HepG2 (cell line): ENCODE results near the gene EIF5A. TPM values are rescaled to one million over a fixed set of nuclear protein-coding genes. Genes with fewer than 3 reads are reported as not detected.

ENCODE experiments used
- FOXP4 ChIP-seq: sonication (generic); formaldehyde crosslinking; IDR thresholded peaks from 2 replicates; pipeline ENCODE4 v1.4.0; 2020; ENCODE audit warnings: missing genetic modification reagents
- MEIS1 ChIP-seq: sonication (generic); formaldehyde crosslinking; IDR thresholded peaks from 2 replicates; pipeline ENCODE4 v1.9.0; 2021; ENCODE audit warnings: mild to moderate bottlenecking, missing genetic modification reagents, moderate library complexity, borderline replicate concordance
- MLXIP ChIP-seq: sonication (generic); formaldehyde crosslinking; IDR thresholded peaks from 2 replicates; pipeline ENCODE4 v1.9.0; 2021; ENCODE audit warnings: missing genetic modification reagents, borderline replicate concordance
- NFAT5 ChIP-seq: sonication (generic); formaldehyde crosslinking; IDR thresholded peaks from 2 replicates; pipeline ENCODE4 v1.4.0; 2020; ENCODE audit warnings: missing genetic modification reagents
- SAFB2 ChIP-seq: sonication (generic); formaldehyde crosslinking; IDR thresholded peaks from 2 replicates; pipeline ENCODE4 v1.5.1; 2020; ENCODE audit warnings: missing genetic modification reagents, low read depth, mild to moderate bottlenecking, borderline replicate concordance
- SETDB1 ChIP-seq: sonication (generic); formaldehyde crosslinking; IDR thresholded peaks from 2 replicates; pipeline ENCODE4 v1.5.1; 2020; ENCODE audit warnings: missing genetic modification reagents, mild to moderate bottlenecking, borderline replicate concordance
- SRY ChIP-seq: sonication (generic); formaldehyde crosslinking; IDR thresholded peaks from 2 replicates; pipeline ENCODE4 v1.8.0; 2022; ENCODE audit warnings: mild to moderate bottlenecking, missing genetic modification reagents
- TAF1 ChIP-seq: sonication (generic); formaldehyde crosslinking; IDR thresholded peaks from 2 replicates; pipeline ENCODE4 v1.4.0; 2020; ENCODE audit warnings: missing genetic modification reagents
- THAP8 ChIP-seq: sonication (generic); formaldehyde crosslinking; IDR thresholded peaks from 2 replicates; pipeline ENCODE4 v1.5.1; 2020; ENCODE audit warnings: missing genetic modification reagents, mild to moderate bottlenecking, borderline replicate concordance
- UBTF ChIP-seq: sonication (generic); formaldehyde crosslinking; IDR thresholded peaks from 2 replicates; pipeline ENCODE4 v1.4.0; 2020; ENCODE audit warnings: mild to moderate bottlenecking, missing genetic modification reagents
- ZFP1 ChIP-seq: IDR thresholded peaks from 2 replicates; pipeline ENCODE4 v1.6.1; 2016
- ZNF253 ChIP-seq: sonication (generic); formaldehyde crosslinking; IDR thresholded peaks from 2 replicates; pipeline ENCODE4 v1.8.0; 2022; ENCODE audit warnings: mild to moderate bottlenecking, missing genetic modification reagents, borderline replicate concordance
- ZNF619 ChIP-seq: sonication (generic); formaldehyde crosslinking; IDR thresholded peaks from 2 replicates; pipeline ENCODE4 v1.4.0; 2020; ENCODE audit warnings: mild to moderate bottlenecking, missing genetic modification reagents
- ZNF674 ChIP-seq: sonication (generic); formaldehyde crosslinking; IDR thresholded peaks from 2 replicates; pipeline ENCODE4 v1.5.0; 2020; ENCODE audit warnings: low read depth, mild to moderate bottlenecking, missing genetic modification reagents
- polyA plus RNA-seq, 8 experiments: library from polyadenylated mRNA; depleted of rRNA in 3 of 8; stranded (reverse) in 7 of 8; unstranded in 1 of 8; fragments of >200 nt; fragmentation: Illumina TruSeq in 4 of 8; extraction: Trizol in 4 of 8; gene quantifications; 2 replicates each; pipeline versions ENCODE4 v1.2.1 to v1.2.3, GENCODE V29; 2011 to 2016; ENCODE audit warnings: low read depth in 4 of 8, missing spikeins in 1 of 8, mixed read lengths in 1 of 8; ENCODE audit not compliant: insufficient read depth in 1 of 8
- total RNA-seq, 5 experiments: library from RNA; depleted of rRNA; stranded (reverse); fragments of >200 nt; fragmentation: Illumina TruSeq; extraction: Trizol; gene quantifications; 2 replicates each; pipeline ENCODE4 v1.2.3, GENCODE V29; 2016; ENCODE audit warnings: low read depth in 1 of 5

The EIF5A gene
- total and polyA plus RNA-seq, 2 of the 13 experiments (the other 11 are each of a cell fraction or from before 2014, with no cell fraction given) = 319 to 337 TPM

- no peak for TF ChIP-seq SAFB2 (CRISPR knock-in tag)
- TF ChIP-seq NFAT5 (CRISPR knock-in tag) = 0 out of 2 replicates have a peak, but pooled peaks have one; percentile 38
- no peak for TF ChIP-seq ZFP1 (CRISPR knock-in tag)
- TF ChIP-seq TAF1 (CRISPR knock-in tag) = no peak; the same call in none of the 2 replicates
- no peak for TF ChIP-seq SETDB1
- no peak for TF ChIP-seq ZNF674 (CRISPR knock-in tag)
- no peak; the same call in 1 of the 2 replicates for TF ChIP-seq ZNF253 (CRISPR knock-in tag)
- peak; percentile 51; the same call in 1 of the 2 replicates for TF ChIP-seq SRY
- no peak for TF ChIP-seq ZNF619 (CRISPR knock-in tag)
- TF ChIP-seq THAP8 (CRISPR knock-in tag) = no peak
- TF ChIP-seq UBTF (CRISPR knock-in tag) = peak; percentile 28; the same call in 1 of the 2 replicates
- no peak for TF ChIP-seq MEIS1 (CRISPR knock-in tag)
- TF ChIP-seq FOXP4 (CRISPR knock-in tag) = no peak
- TF ChIP-seq MLXIP (CRISPR knock-in tag) = no peak
These were observed 527 bp downstream of the EIF5A start (continued) for GRCh38 chr17:7307686-7308624.
